Mesothelial cell of epicardium (in vitro differentiated cells): ENCODE measurements around the gene CYSLTR1. TPM values are rescaled to one million over a fixed set of nuclear protein-coding genes. Genes with fewer than 3 reads are reported as not detected.

ENCODE experiments used
- DNase-seq, 2 experiments: peaks; one replicate each; pipeline ENCODE4 v3.0.0; 2021; ENCODE audit warnings: low spot score in 2 of 2; ENCODE audit not compliant: unreplicated experiment in 2 of 2
- H3K27ac Mint-ChIP-seq: 2 replicates; pipeline ENCODE4 v1.8.0; 2021; ENCODE audit warnings: mixed read lengths
- H3K27me3 Mint-ChIP-seq: 2 replicates; pipeline ENCODE4 v1.8.0; 2021; ENCODE audit warnings: low read depth, mixed read lengths
- H3K36me3 Mint-ChIP-seq: 2 replicates; pipeline ENCODE4 v1.8.0; 2021; ENCODE audit warnings: mixed read lengths
- H3K4me1 Mint-ChIP-seq: 2 replicates; pipeline ENCODE4 v1.8.0; 2021; ENCODE audit warnings: mixed read lengths
- H3K4me3 Mint-ChIP-seq: 2 replicates; pipeline ENCODE4 v1.8.0; 2021; ENCODE audit warnings: mild to moderate bottlenecking, moderate library complexity, mixed read lengths
- H3K9me3 Mint-ChIP-seq: 2 replicates; pipeline ENCODE4 v1.8.0; 2021; ENCODE audit warnings: mixed read lengths
- total RNA-seq: library from RNA; stranded (reverse); gene quantifications from 3 replicates; pipeline ENCODE4 v1.2.1, GENCODE V29; 2021
- TF ChIP-seq, protein P1 (sequence below): fragments of 200-600 bp; sonication (generic); IDR thresholded peaks from one replicate; pipeline ENCODE4 v1.5.0; 2021; ENCODE audit warnings: antibody characterized with exemption; ENCODE audit not compliant: unreplicated experiment

CYSLTR1 gene
- total RNA-seq, 1 donor from 2014 or later: 0.54 TPM

DNA sequence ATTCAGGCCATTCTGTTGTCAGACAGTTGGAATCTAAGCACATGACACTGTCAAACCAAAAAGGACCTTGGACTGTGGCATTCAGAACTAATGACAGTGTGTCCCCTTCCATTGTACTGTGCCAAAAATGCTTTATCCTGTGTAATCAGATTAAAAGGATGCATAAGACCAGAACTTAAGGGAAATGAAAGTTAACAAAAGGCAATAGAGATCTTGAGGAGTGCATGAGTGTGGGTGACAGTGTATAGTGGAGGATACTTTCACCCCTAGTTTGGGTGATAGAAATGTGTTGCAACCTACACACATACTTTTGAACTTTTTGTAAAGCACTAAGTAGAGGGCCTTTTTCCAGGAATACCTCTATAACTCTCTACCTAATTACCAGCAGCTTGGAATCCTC lies 4.5 kb downstream of the CYSLTR1 start:
- no peak overlapping the region for H3K27ac Mint-ChIP-seq
- DNase-seq: no peak
- TF ChIP-seq, protein P1, sequence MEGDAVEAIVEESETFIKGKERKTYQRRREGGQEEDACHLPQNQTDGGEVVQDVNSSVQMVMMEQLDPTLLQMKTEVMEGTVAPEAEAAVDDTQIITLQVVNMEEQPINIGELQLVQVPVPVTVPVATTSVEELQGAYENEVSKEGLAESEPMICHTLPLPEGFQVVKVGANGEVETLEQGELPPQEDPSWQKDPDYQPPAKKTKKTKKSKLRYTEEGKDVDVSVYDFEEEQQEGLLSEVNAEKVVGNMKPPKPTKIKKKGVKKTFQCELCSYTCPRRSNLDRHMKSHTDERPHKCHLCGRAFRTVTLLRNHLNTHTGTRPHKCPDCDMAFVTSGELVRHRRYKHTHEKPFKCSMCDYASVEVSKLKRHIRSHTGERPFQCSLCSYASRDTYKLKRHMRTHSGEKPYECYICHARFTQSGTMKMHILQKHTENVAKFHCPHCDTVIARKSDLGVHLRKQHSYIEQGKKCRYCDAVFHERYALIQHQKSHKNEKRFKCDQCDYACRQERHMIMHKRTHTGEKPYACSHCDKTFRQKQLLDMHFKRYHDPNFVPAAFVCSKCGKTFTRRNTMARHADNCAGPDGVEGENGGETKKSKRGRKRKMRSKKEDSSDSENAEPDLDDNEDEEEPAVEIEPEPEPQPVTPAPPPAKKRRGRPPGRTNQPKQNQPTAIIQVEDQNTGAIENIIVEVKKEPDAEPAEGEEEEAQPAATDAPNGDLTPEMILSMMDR: no peak
- no peaks in the 10 kb centered on the region for H3K27me3 Mint-ChIP-seq
- H3K4me3 Mint-ChIP-seq: no peak overlapping the region
- H3K36me3 Mint-ChIP-seq: no peaks in the 10 kb centered on the region
- H3K9me3 Mint-ChIP-seq: peaks cover 20% of the 10 kb centered on the region
- H3K4me1 Mint-ChIP-seq: peaks cover 18% of the 10 kb centered on the region

DNA sequence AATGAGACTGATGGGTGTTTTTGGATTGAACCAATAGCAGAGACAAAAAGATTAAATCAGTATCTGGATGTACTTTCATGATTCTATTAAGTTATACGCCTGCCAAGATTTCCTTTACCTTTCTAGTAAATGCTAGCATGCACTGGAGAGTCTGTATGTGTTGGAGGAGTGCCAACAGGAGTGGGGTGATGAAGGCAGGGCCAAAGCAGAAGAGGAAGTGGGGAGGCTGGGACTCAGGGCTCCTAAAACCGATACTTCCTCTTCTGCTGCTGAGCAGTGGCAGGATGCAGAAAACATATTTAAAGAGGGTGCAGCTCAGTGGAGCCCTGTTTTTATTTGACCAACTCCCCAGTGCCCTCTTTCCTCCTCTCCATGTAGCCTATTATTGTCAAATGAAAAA lies 5.6 kb downstream of the CYSLTR1 start:
- H3K4me3 Mint-ChIP-seq: no peak overlapping the region
- H3K36me3 Mint-ChIP-seq: no peaks in the 10 kb centered on the region
- no peaks in the 10 kb centered on the region for H3K27me3 Mint-ChIP-seq
- TF ChIP-seq, protein P1: no peak
- DNase-seq: no peak
- peaks cover 22% of the 10 kb centered on the region for H3K9me3 Mint-ChIP-seq
- H3K4me1 Mint-ChIP-seq: peaks cover 12% of the 10 kb centered on the region
- H3K27ac Mint-ChIP-seq: peak overlapping the region; percentile 71

DNA sequence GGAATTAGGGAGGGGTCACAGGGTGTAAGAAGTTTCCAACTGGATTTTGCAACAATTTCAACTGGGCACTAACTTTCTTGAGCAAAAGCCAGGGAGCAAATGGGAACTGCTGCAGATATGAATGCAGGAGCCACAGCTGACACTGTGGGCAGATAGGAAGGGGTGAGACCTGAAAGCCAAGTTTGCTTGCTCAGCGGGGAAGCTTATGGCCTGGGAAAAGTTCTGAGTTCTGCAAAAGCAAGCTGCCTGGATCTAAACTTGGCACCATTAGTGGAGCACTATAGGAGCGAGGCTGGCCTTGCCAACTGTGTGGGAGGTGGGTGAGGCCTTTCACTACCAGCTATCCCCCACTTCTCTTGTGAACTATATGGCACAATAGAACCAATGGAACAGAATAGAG lies 11.1 kb downstream of the CYSLTR1 start:
- TF ChIP-seq, protein P1: no peak
- Mint-ChIP-seq H3K36me3 (no peaks in the 10 kb centered on the region), H3K4me1 (peaks cover 4% of the 10 kb centered on the region), H3K9me3 (peaks cover 37% of the 10 kb centered on the region), H3K4me3 (no peak overlapping the region), H3K27ac (no peak overlapping the region), H3K27me3 (no peaks in the 10 kb centered on the region)
- DNase-seq: no peak

DNA sequence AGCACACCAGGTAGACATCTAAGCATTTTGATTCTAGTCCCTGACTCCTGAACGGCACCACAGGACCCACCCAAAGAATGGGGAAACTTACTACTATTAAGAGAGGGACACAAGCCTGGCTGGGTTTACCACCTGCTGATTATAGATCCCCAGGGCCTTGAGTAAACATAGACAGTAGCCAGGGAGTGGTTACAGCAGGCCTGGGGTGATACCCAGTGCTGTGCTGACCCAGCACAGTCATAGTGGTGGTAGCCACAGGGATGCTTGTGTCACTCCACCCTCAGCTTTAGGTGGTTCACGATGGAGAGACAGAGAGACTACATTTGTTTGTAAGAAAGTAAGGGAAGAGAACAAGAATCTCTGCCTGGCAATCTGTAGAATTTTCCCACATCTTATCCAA lies 11.7 kb downstream of the CYSLTR1 start:
- no peaks in the 10 kb centered on the region for H3K27me3 Mint-ChIP-seq
- no peak overlapping the region for H3K4me3 Mint-ChIP-seq
- H3K4me1 Mint-ChIP-seq: no peaks in the 10 kb centered on the region
- no peak for DNase-seq
- peaks cover 38% of the 10 kb centered on the region for H3K9me3 Mint-ChIP-seq
- TF ChIP-seq, protein P1: no peak
- no peaks in the 10 kb centered on the region for H3K36me3 Mint-ChIP-seq
- no peak overlapping the region for H3K27ac Mint-ChIP-seq

DNA sequence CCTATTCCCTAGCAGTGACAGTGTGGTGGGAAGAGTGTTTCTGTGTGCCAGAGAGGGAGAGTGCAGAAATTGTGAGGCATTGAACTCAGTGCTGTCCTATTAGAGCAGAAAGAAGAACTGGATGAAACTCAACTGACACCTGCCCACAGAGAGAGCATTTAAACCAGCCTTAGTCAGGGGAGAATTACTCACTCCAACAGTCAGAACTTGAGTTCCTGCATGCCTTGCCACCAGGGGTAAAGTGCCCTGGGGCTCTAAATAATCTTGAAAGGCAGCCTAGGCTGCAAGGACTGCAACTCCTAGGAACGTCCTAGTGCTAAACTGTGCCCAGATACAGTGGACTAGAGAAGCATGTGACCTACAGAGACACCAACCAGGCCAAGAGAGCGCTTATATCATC lies 12.8 kb downstream of the CYSLTR1 start:
- Mint-ChIP-seq H3K9me3 (peaks cover 45% of the 10 kb centered on the region), H3K36me3 (no peaks in the 10 kb centered on the region), H3K4me3 (no peak overlapping the region), H3K27ac (no peak overlapping the region), H3K27me3 (no peaks in the 10 kb centered on the region), H3K4me1 (no peaks in the 10 kb centered on the region)
- TF ChIP-seq, protein P1: no peak
- no peak for DNase-seq

DNA sequence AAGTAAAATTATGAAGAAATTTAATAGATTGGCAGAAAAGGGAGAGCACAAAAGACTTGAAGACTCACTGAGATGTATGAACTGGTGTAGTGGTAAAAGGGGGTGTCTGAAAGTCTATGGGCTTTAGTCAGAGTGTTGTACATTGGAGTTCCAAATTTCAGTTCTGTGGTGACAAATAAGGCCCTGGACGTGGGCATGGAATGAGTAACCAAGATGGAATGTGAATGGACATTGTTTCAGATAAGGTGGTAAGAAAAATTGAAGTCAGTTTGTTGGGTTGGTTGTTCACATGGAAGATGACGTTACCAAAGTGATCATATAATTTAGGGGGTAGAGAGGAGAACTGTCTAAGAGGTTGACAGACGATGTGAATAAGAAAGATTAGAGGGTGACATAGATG lies 13.9 kb downstream of the CYSLTR1 start:
- no peak for DNase-seq
- TF ChIP-seq, protein P1: no peak
- Mint-ChIP-seq H3K27ac (no peak overlapping the region), H3K27me3 (no peaks in the 10 kb centered on the region), H3K9me3 (peaks cover 51% of the 10 kb centered on the region), H3K36me3 (no peaks in the 10 kb centered on the region), H3K4me1 (no peaks in the 10 kb centered on the region), H3K4me3 (no peak overlapping the region)
